Measurements from ENCODE around the gene ING2. TPM values are rescaled to one million over a fixed set of nuclear protein-coding genes. Genes with fewer than 3 reads are reported as not detected.

ING2 gene
- total and polyA plus RNA-seq, 2 of the 8 experiments (the other 6 are each of a cell fraction or from before 2014, with no cell fraction given), result 5.1 to 16.1 TPM

DNA sequence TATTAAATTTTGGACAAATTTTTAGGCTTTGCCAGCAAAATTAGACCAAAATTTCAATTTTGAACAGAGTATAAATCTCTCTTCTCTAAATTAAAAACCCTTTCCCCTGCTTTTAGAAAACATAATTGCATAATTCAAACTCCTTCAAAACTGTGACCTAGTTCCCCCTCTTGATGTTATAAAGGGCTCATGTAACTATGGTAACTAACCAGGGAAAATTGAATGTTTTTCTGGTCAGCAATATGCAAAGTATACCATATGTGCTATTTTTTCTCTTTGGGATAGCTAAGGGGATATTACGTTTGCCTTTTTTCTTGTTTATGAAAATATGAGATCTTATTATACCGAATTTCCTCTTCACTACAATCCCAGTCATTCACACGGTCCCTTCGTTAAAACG is 5.1 kb upstream of the ING2 start:
- H2BK5ac ChIP-seq (ENCODE audit: low read depth, low read length), result no peak overlapping the region
- H2AK5ac ChIP-seq (ENCODE audit: low read depth, low read length), result no peak overlapping the region
- no peaks in the 10 kb centered on the region for H3K27me3 ChIP-seq (replicated peaks in 1 of 4; ENCODE audit: control insufficient read depth in 3 of 4, extremely low read depth in 1 of 4, insufficient read depth in 3 of 4, low read length in 3 of 4)
- peaks cover 10% of the 10 kb centered on the region for H3K23me2 ChIP-seq (ENCODE audit: low read depth, low read length)
- H3K36me3 ChIP-seq (ENCODE audit: control insufficient read depth in 2 of 4, insufficient read depth in 4 of 4, low read length in 3 of 4), result no peaks in the 10 kb centered on the region
- no peak overlapping the region for H3K4ac ChIP-seq (replicated peaks; ENCODE audit: insufficient read length, low read depth, low read length)
- H4K91ac ChIP-seq (replicated peaks; ENCODE audit: insufficient read length, low read length), result no peak overlapping the region
- H3K79me1 ChIP-seq (ENCODE audit: low read depth, low read length), result no peaks in the 10 kb centered on the region
- no peak overlapping the region for H3K23ac ChIP-seq (ENCODE audit: insufficient read length)
- no peak overlapping the region for H2BK15ac ChIP-seq (ENCODE audit: low read length)
- CTCF ChIA-PET (ENCODE audit: partially characterized antibody), result interaction anchor here (1.5 kb wide), 1 partner anchor 25 kb away, joined by 5 read pairs; no protein-coding TSS in a partner anchor
- peaks cover 0 to 5% (median 1%) of the 10 kb centered on the region in 4 experiments; a peak in 2 of 7 replicates for H3K4me1 ChIP-seq (replicated peaks in 1 of 4; ENCODE audit: control insufficient read depth in 3 of 4, insufficient read depth in 4 of 4, low read length in 3 of 4)
- H3K9ac ChIP-seq (replicated peaks in 1 of 4; ENCODE audit: extremely low read depth in 1 of 4, low read depth in 3 of 4, low read length in 3 of 4), result no peak overlapping the region
- TF ChIP-seq ATF2 (IDR thresholded peaks at IDR 0.05; ENCODE audit: low read length) (no peak), RBBP5 (IDR thresholded peaks at IDR 0.05; ENCODE audit: borderline replicate concordance, low read depth, low read length) (no peak), ASH2L (IDR thresholded peaks at IDR 0.05; ENCODE audit: low read length) (no peak), PHF8 (conservative IDR thresholded peaks at IDR 0.05; ENCODE audit: low read depth, low read length) (no peak), ATF3 (IDR thresholded peaks at IDR 0.05; ENCODE audit: insufficient read depth, low read depth, low read length) (no peak), SIRT6 (IDR thresholded peaks at IDR 0.05; ENCODE audit: low read length) (no peak), NRF1 (IDR thresholded peaks at IDR 0.05; ENCODE audit: low read depth, low read length) (no peak), TAF7 (optimal IDR thresholded peaks at IDR 0.05; ENCODE audit: borderline replicate concordance, low read depth, low read length) (no peak)
- no peak overlapping the region for H4K5ac ChIP-seq (ENCODE audit: insufficient read length, low read depth, low read length)
- H3K56ac ChIP-seq (replicated peaks; ENCODE audit: insufficient read length, low read depth, low read length), result no peak overlapping the region
- no peak overlapping the region for H3K4me2 ChIP-seq (ENCODE audit: insufficient read depth in 1 of 2, low read depth in 2 of 2, low read length in 2 of 2)
- no peak overlapping the region for H2AFZ ChIP-seq (ENCODE audit: low read length)
- no peak overlapping the region for H2BK12ac ChIP-seq (ENCODE audit: low read depth, low read length)
- FAIRE-seq (no peak), DNase-seq (ENCODE audit: low read depth in 1 of 2, low spot score in 2 of 2) (no peak)
- no peak overlapping the region for H3K4me3 ChIP-seq (ENCODE audit: extremely low read depth in 1 of 4, insufficient read depth in 2 of 4, low read depth in 3 of 4, low read length in 4 of 4)
- WGBS, 2 experiments (ENCODE audit: extremely low coverage in 1 of 2, insufficient coverage in 1 of 2, insufficient read length in 1 of 2, insufficient replicate concordance in 2 of 2, low coverage in 1 of 2, low lambda C conversion rate in 2 of 2, missing lambda C conversion rate in 1 of 2), result 86% methylated on average over 5 of the region's 5 CpGs; no CpG with 5 or more reads in 1 of the 2 experiments
- no peak overlapping the region for H2BK20ac ChIP-seq (ENCODE audit: low read length)
- H3K9me3 ChIP-seq (ENCODE audit: insufficient read depth in 2 of 2, low read depth in 1 of 2, low read length in 1 of 2), result no peaks in the 10 kb centered on the region
- no peak overlapping the region for H3K18ac ChIP-seq (ENCODE audit: extremely low read depth, low read length)
- H4K8ac ChIP-seq (ENCODE audit: extremely low read depth, insufficient read depth, low read length), result no peak overlapping the region
- no peak overlapping the region for H3K14ac ChIP-seq (ENCODE audit: insufficient read length)
- POLR2A ChIA-PET (ENCODE audit: partially characterized antibody), result no interaction called here
- no peak overlapping the region for H3K27ac ChIP-seq (ENCODE audit: low read depth, low read length)
- no peaks in the 10 kb centered on the region for H4K20me1 ChIP-seq (replicated peaks in 1 of 2; ENCODE audit: control insufficient read depth in 1 of 2, insufficient read depth in 2 of 2, low read length in 2 of 2)
- no peak overlapping the region for H2BK120ac ChIP-seq (replicated peaks; ENCODE audit: low read depth, low read length)
- H3K79me2 ChIP-seq (ENCODE audit: control insufficient read depth in 1 of 2, insufficient read depth in 2 of 2, low read length in 2 of 2), result peaks cover 0 to 13% of the 10 kb centered on the region in 2 experiments; a peak in 2 of 4 replicates

All from H1 (cell line).